H1 (cell line): ENCODE data around the gene SEMA6D. TPM values are rescaled to one million over a fixed set of nuclear protein-coding genes. Genes with fewer than 3 reads are reported as not detected.

Source experiments
- CTCF ChIA-PET: fragments of 300-600 bp; sonication (Branson Sonifier 250); formaldehyde crosslinking; loops from one replicate; lab custom pipeline; 2021; ENCODE audit not compliant: partially characterized antibody; lab: Charles Lee
- POLR2A ChIA-PET: fragments of 300-600 bp; sonication (Branson Sonifier 250); formaldehyde crosslinking; loops from one replicate; lab custom pipeline; 2021; ENCODE audit warnings: inconsistent platforms; ENCODE audit not compliant: partially characterized antibody; lab: Charles Lee
- DNase-seq, 2 experiments: peaks; one replicate each; pipeline versions ENCODE4 v3.0.0 to v3.0.0-alpha.2; 2010 to 2022; ENCODE audit warnings: low spot score in 2 of 2, low read depth in 1 of 2, mixed read lengths in 1 of 2
- FAIRE-seq: peaks from 2 replicates; lab custom pipeline; 2011; peaks lifted over from hg19 to GRCh38; lab: Jason Lieb, UNC
- H2AFZ ChIP-seq: 2 replicates; pipeline ENCODE4 v1.8.1; 2012; ENCODE audit warnings: low read length, inconsistent platforms
- H2AK5ac ChIP-seq: 2 replicates; pipeline ENCODE4 v1.6.1; 2013; ENCODE audit warnings: low read depth, low read length
- H2BK120ac ChIP-seq: replicated peaks from 2 replicates; pipeline ENCODE3; 2013; ENCODE audit warnings: low read depth, low read length, inconsistent platforms
- H2BK12ac ChIP-seq: 2 replicates; pipeline ENCODE4 v1.6.1; 2013; ENCODE audit warnings: low read depth, low read length
- H2BK15ac ChIP-seq: 2 replicates; pipeline ENCODE4 v1.6.1; 2013; ENCODE audit warnings: low read length
- H2BK20ac ChIP-seq: 2 replicates; pipeline ENCODE4 v1.6.1; 2013; ENCODE audit warnings: low read length
- H2BK5ac ChIP-seq: 2 replicates; pipeline ENCODE4 v1.6.1; 2013; ENCODE audit warnings: low read depth, low read length
- H3K14ac ChIP-seq: 2 replicates; pipeline ENCODE4 v1.6.1; 2013; ENCODE audit warnings: inconsistent platforms; ENCODE audit not compliant: insufficient read length
- H3K18ac ChIP-seq: 2 replicates; pipeline ENCODE4 v1.6.1; 2013; ENCODE audit warnings: low read length; ENCODE audit errors: extremely low read depth
- H3K23ac ChIP-seq: 2 replicates; pipeline ENCODE4 v1.6.1; 2013; ENCODE audit warnings: inconsistent platforms; ENCODE audit not compliant: insufficient read length
- H3K23me2 ChIP-seq: 2 replicates; pipeline ENCODE4 v1.6.1; 2013; ENCODE audit warnings: low read depth, low read length
- H3K27ac ChIP-seq: 2 replicates; pipeline ENCODE4 v1.6.1; 2011; ENCODE audit warnings: low read depth, low read length, inconsistent platforms
- H3K27me3 ChIP-seq, 4 experiments: replicated peaks in 1 of 4; 1 replicate in 1 of 4; 2 replicates in 3 of 4; pipeline versions ENCODE4 v1.6.1 to v1.8.1; 2011 to 2013; ENCODE audit warnings: low read length in 3 of 4, mild to moderate bottlenecking in 3 of 4, inconsistent platforms in 2 of 4, mixed read lengths in 2 of 4, moderate library complexity in 1 of 4; ENCODE audit not compliant: control insufficient read depth in 3 of 4, insufficient read depth in 3 of 4; ENCODE audit errors: extremely low read depth in 1 of 4
- H3K36me3 ChIP-seq, 4 experiments: 2 replicates each; pipeline versions ENCODE4 v1.6.1 to v1.8.1; 2011 to 2013; ENCODE audit warnings: mild to moderate bottlenecking in 4 of 4, low read length in 3 of 4, moderate library complexity in 2 of 4, control low read depth in 1 of 4, inconsistent platforms in 1 of 4; ENCODE audit not compliant: insufficient read depth in 4 of 4, control insufficient read depth in 2 of 4
- H3K4ac ChIP-seq: replicated peaks from 2 replicates; pipeline ENCODE3; 2013; ENCODE audit warnings: low read length, low read depth, mixed read lengths, inconsistent platforms; ENCODE audit not compliant: insufficient read length
- H3K4me1 ChIP-seq, 4 experiments: replicated peaks in 1 of 4; 1 replicate in 1 of 4; 2 replicates in 3 of 4; pipeline versions ENCODE4 v1.6.1 to v1.8.1; 2011 to 2013; ENCODE audit warnings: low read length in 3 of 4, inconsistent platforms in 2 of 4, mixed read lengths in 1 of 4; ENCODE audit not compliant: insufficient read depth in 4 of 4, control insufficient read depth in 3 of 4
- H3K4me2 ChIP-seq, 2 experiments: 2 replicates each; pipeline versions ENCODE4 v1.6.1 to v1.8.1; 2011 to 2013; ENCODE audit warnings: low read depth in 2 of 2, low read length in 2 of 2, control low read depth in 1 of 2, inconsistent platforms in 1 of 2, mild to moderate bottlenecking in 1 of 2; ENCODE audit not compliant: insufficient read depth in 1 of 2
- H3K4me3 ChIP-seq, 4 experiments: fragments of 200-600, 300-600 bp in 1 of 4; sonication (generic), shearing (Covaris generic), sonication (Bioruptor Twin) in 1 of 4; 2 replicates each; pipeline versions ENCODE4 v1.5.1 to v1.8.1; 2011 to 2016; ENCODE audit warnings: low read length in 4 of 4, low read depth in 3 of 4, control low read depth in 2 of 4, inconsistent platforms in 2 of 4, mild to moderate bottlenecking in 2 of 4, mixed read lengths in 1 of 4, moderate library complexity in 1 of 4; ENCODE audit not compliant: insufficient read depth in 2 of 4; ENCODE audit errors: extremely low read depth in 1 of 4
- H3K56ac ChIP-seq: replicated peaks from 2 replicates; pipeline ENCODE3; 2013; ENCODE audit warnings: low read depth, mild to moderate bottlenecking, mixed read lengths, low read length, inconsistent platforms; ENCODE audit not compliant: insufficient read length
- H3K79me1 ChIP-seq: 2 replicates; pipeline ENCODE4 v1.6.1; 2013; ENCODE audit warnings: low read depth, low read length, control low read depth
- H3K79me2 ChIP-seq, 2 experiments: 2 replicates each; pipeline versions ENCODE4 v1.6.1 to v1.8.1; 2012 to 2013; ENCODE audit warnings: low read length in 2 of 2, mild to moderate bottlenecking in 2 of 2, inconsistent platforms in 1 of 2; ENCODE audit not compliant: insufficient read depth in 2 of 2, control insufficient read depth in 1 of 2
- H3K9ac ChIP-seq, 4 experiments: replicated peaks in 1 of 4; 1 replicate in 1 of 4; 2 replicates in 3 of 4; pipeline versions ENCODE4 v1.6.1 to v1.8.1; 2011 to 2013; ENCODE audit warnings: low read depth in 3 of 4, low read length in 3 of 4, control low read depth in 2 of 4, mild to moderate bottlenecking in 2 of 4, moderate library complexity in 2 of 4, inconsistent platforms in 1 of 4; ENCODE audit errors: extremely low read depth in 1 of 4
- H3K9me3 ChIP-seq, 2 experiments: 2 replicates each; pipeline versions ENCODE4 v1.6.1 to v1.8.1; 2012 to 2013; ENCODE audit warnings: mild to moderate bottlenecking in 2 of 2, moderate library complexity in 2 of 2, control low read depth in 1 of 2, inconsistent platforms in 1 of 2, low read depth in 1 of 2, low read length in 1 of 2, mixed read lengths in 1 of 2; ENCODE audit not compliant: insufficient read depth in 2 of 2
- H4K20me1 ChIP-seq, 2 experiments: replicated peaks in 1 of 2; 2 replicates each; pipeline versions ENCODE3 to v1.8.1; 2011 to 2013; ENCODE audit warnings: inconsistent platforms in 2 of 2, low read length in 2 of 2, mild to moderate bottlenecking in 1 of 2; ENCODE audit not compliant: insufficient read depth in 2 of 2, control insufficient read depth in 1 of 2
- H4K5ac ChIP-seq: 2 replicates; pipeline ENCODE4 v1.6.1; 2013; ENCODE audit warnings: low read length, low read depth, mixed read lengths, inconsistent platforms; ENCODE audit not compliant: insufficient read length
- H4K8ac ChIP-seq: 2 replicates; pipeline ENCODE4 v1.8.0; 2013; ENCODE audit warnings: mild to moderate bottlenecking, moderate library complexity, low read length, inconsistent platforms; ENCODE audit not compliant: insufficient read depth; ENCODE audit errors: extremely low read depth
- H4K91ac ChIP-seq: replicated peaks from 2 replicates; pipeline ENCODE3; 2013; ENCODE audit warnings: low read length, mixed read lengths, inconsistent platforms; ENCODE audit not compliant: insufficient read length
- CEBPB ChIP-seq: IDR thresholded peaks from 2 replicates; pipeline ENCODE4 v1.6.1; 2012; ENCODE audit warnings: low read depth, low read length
- CREB1 ChIP-seq: IDR thresholded peaks from 2 replicates; pipeline ENCODE4 v1.6.1; 2012; ENCODE audit warnings: inconsistent platforms
- E2F6 ChIP-seq: IDR thresholded peaks from 2 replicates; pipeline ENCODE4 v1.6.1; 2012; ENCODE audit warnings: inconsistent platforms
- GABPA ChIP-seq: IDR thresholded peaks from 2 replicates; pipeline ENCODE4 v1.6.1; 2011; ENCODE audit warnings: mild to moderate bottlenecking, low read length, moderate library complexity, borderline replicate concordance; ENCODE audit not compliant: insufficient read depth
- JUN ChIP-seq: IDR thresholded peaks from 2 replicates; pipeline ENCODE4 v1.6.1; 2011; ENCODE audit warnings: low read depth, mild to moderate bottlenecking, improper control_type of control experiment, low read length
- NRF1 ChIP-seq: IDR thresholded peaks from 2 replicates; pipeline ENCODE4 v1.6.1; 2011; ENCODE audit warnings: mild to moderate bottlenecking, low read depth, low read length, improper control_type of control experiment
- RNF2 ChIP-seq: fragments of 200-900, 300-1000 bp; sonication (generic); IDR thresholded peaks from 2 replicates; pipeline ENCODE4 v1.7.1; 2016; ENCODE audit warnings: borderline replicate concordance, low read depth, mild to moderate bottlenecking, antibody characterized with exemption, low read length; ENCODE audit not compliant: poor library complexity, severe bottlenecking; ENCODE audit errors: missing control alignments
- TAF1 ChIP-seq: IDR thresholded peaks from 2 replicates; pipeline ENCODE4 v1.6.1; 2011; ENCODE audit warnings: mild to moderate bottlenecking, low read depth, low read length
- TAF7 ChIP-seq: optimal IDR thresholded peaks from 2 replicates; pipeline ENCODE3; 2011; ENCODE audit warnings: low read depth, mild to moderate bottlenecking, inconsistent platforms, low read length, moderate library complexity, borderline replicate concordance
- TCF12 ChIP-seq: IDR thresholded peaks from 2 replicates; pipeline ENCODE4 v1.6.1; 2011; ENCODE audit warnings: low read depth, mild to moderate bottlenecking, low read length
- YY1 ChIP-seq: IDR thresholded peaks from 2 replicates; pipeline ENCODE4 v1.6.1; 2011; ENCODE audit warnings: low read depth, mild to moderate bottlenecking, low read length
- WGBS, 2 experiments: shearing (Covaris generic) in 1 of 2; methylation state at CpG; one replicate each; pipeline versions ENCODE4 v1.1.6 to v1.1.7; 2013 to 2015; ENCODE audit warnings: low lambda C conversion rate in 2 of 2, mixed read lengths in 2 of 2, inconsistent platforms in 1 of 2, low coverage in 1 of 2, missing lambda C conversion rate in 1 of 2; ENCODE audit not compliant: insufficient replicate concordance in 2 of 2, insufficient coverage in 1 of 2, insufficient read length in 1 of 2; ENCODE audit errors: extremely low coverage in 1 of 2, missing lambda C conversion rate in 1 of 2; 5-methylcytosine and 5-hydroxymethylcytosine counted together
- polyA plus RNA-seq, 7 experiments: library from polyadenylated mRNA; depleted of rRNA in 3 of 7; stranded (reverse) in 5 of 7; unstranded in 2 of 7; fragments of >200 nt in 5 of 7; fragments of 200-250 nt in 2 of 7; gene quantifications; 1 replicate in 5 of 7; 2 replicates in 1 of 7; 4 replicates in 1 of 7; pipeline versions ENCODE4 v1.2.1 to v1.2.3, GENCODE V29; 2011 to 2013; ENCODE audit warnings: missing spikeins in 2 of 7, mixed read lengths in 2 of 7
- total RNA-seq: library from RNA; stranded (reverse); fragmentation: NEBNext Ultra II Directional; extraction: Animal tissue kit (Norgen Biotek cat#: 25700); gene quantifications from 2 replicates; pipeline ENCODE4 v1.2.1, GENCODE V29; 2021

SEMA6D gene
- total and polyA plus RNA-seq, 2 of the 8 experiments (the other 6 are each of a cell fraction or from before 2014, with no cell fraction given): 2.2 to 3.8 TPM

- POLR2A ChIA-PET: no interaction called here
- Histone ChIP-seq H3K4ac (no peak overlapping the region), H3K9ac (no peak overlapping the region), H3K14ac (no peak overlapping the region), H4K91ac (no peak overlapping the region), H2BK15ac (no peak overlapping the region), H2AK5ac (no peak overlapping the region), H3K23ac (no peak overlapping the region), H2BK12ac (no peak overlapping the region), H3K27ac (no peak overlapping the region), H3K36me3 (no peaks in the 10 kb centered on the region), H2BK20ac (no peak overlapping the region), H2BK120ac (no peak overlapping the region), H3K23me2 (peaks cover 11% of the 10 kb centered on the region; the same call in 1 of the 2 replicates), H4K8ac (no peak overlapping the region), H3K79me2 (no peaks in the 10 kb centered on the region), H3K9me3 (no peaks in the 10 kb centered on the region), H3K27me3 (peaks cover 0 to 23% (median 17%) of the 10 kb centered on the region in 4 experiments; a peak in 6 of 7 replicates), H4K20me1 (no peaks in the 10 kb centered on the region), H3K56ac (no peak overlapping the region), H3K18ac (0 out of 2 replicates have a peak overlapping the region, but pooled peaks have one; percentile 27), H2AFZ (0 out of 2 replicates have a peak overlapping the region, but pooled peaks have one; percentile 59), H4K5ac (no peak overlapping the region), H3K4me3 (peak overlapping the region in 1 of 4 experiments; percentile 84; a peak in 2 of 8 replicates), H2BK5ac (no peak overlapping the region), H3K79me1 (no peaks in the 10 kb centered on the region), H3K4me1 (peaks cover 1 to 7% (median 4%) of the 10 kb centered on the region in 4 experiments; a peak in 3 of 7 replicates), H3K4me2 (peak overlapping the region; percentile 94 to 96; a peak in 2 of 4 replicates)
- CTCF ChIA-PET: interaction anchor here (1.1 to 3.7 kb wide), 3 partner anchors 165 to 344 kb away, joined by 5 to 23 read pairs (median 5); no protein-coding TSS in a partner anchor
- FAIRE-seq (peak; percentile 36), DNase-seq (no peak)
- TF ChIP-seq CREB1 (no peak), E2F6 (no peak), CEBPB (no peak), TAF7 (no peak), GABPA (no peak), TCF12 (no peak), NRF1 (no peak), TAF1 (no peak), JUN (no peak), RNF2 (no peak), YY1 (no peak)
- WGBS, 2 experiments: 63% methylated on average over 6 of the region's 6 CpGs; no CpG with 5 or more reads in 1 of the 2 experiments
Observed at GRCh38 chr15:47715856-47716445, 1.4 kb upstream of the SEMA6D start.
